Lower leg skin (tissue), 4 donors: Measurements from ENCODE around the gene NBAS. TPM values are rescaled to one million over a fixed set of nuclear protein-coding genes. Genes with fewer than 3 reads are reported as not detected.

ENCODE experiments used
- DNase-seq, 2 donors: peaks; one replicate each; pipeline ENCODE4 v3.0.0-alpha.2; 2019; ENCODE audit warnings: low spot score in 2 of 2
- H3K4me3 ChIP-seq: fragments of 200-600 bp; sonication (generic); 2 replicates; pipeline ENCODE4 v1.5.1; 2017; ENCODE audit warnings: mild to moderate bottlenecking, low read depth; ENCODE audit not compliant: poor library complexity, severe bottlenecking
- CTCF ChIP-seq, 3 donors: fragments of 450-650 bp; IDR thresholded peaks; one replicate each; pipeline ENCODE4 v1.5.1; 2016; ENCODE audit warnings: antibody characterized with exemption in 3 of 3, mild to moderate bottlenecking in 3 of 3, moderate library complexity in 2 of 3
- POLR2A ChIP-seq, 2 donors: fragments of 450-650 bp; IDR thresholded peaks; one replicate each; pipeline ENCODE4 v1.6.1; 2016 to 2017; ENCODE audit warnings: antibody characterized with exemption in 2 of 2, mild to moderate bottlenecking in 1 of 2, moderate library complexity in 1 of 2
- WGBS, 2 donors: methylation state at CpG; one replicate each; pipeline ENCODE4 v1.1.5; 2018; 5-methylcytosine and 5-hydroxymethylcytosine counted together
- intact Hi-C: fragments of 100-400 bp; cut with DNase I; formaldehyde crosslinking; loops from one replicate; pipeline ENCODE4 v1.15.0; 2023; ENCODE audit warnings: low total_unique reads
- total RNA-seq, 4 donors: library from RNA; depleted of rRNA; stranded (reverse); fragments of >200 nt; gene quantifications; one replicate each; pipeline ENCODE4 v1.1.0, GENCODE V29; 2016

Gene NBAS
- total RNA-seq, 4 donors from 2014 or later = 26.6 to 40.2 (median 38.3) TPM

DNA sequence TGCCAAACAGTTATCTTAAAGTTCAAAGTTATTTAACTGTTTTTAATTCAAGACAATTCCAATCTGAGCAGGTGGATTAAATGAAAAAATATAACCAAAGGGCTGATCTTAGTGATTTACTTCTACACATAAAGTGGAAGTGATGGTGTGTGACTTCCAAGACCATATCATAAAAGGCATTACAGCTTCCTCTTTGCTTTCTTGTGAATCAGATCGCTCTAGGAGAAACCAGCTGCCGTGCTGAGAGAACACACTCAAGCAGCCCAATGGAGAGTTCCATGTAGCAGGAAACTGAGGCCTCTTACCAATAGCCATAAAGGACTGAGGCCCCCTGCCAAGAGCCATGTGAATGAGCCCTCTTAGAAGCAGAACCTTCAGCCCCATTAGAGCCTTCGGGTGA is 197.4 kb downstream of the NBAS start:
- TF ChIP-seq POLR2A (IDR thresholded peaks at IDR 0.05) (no peak), CTCF (IDR thresholded peaks at IDR 0.05) (no peak)
- WGBS, 2 donors = 83 to 92% methylated on average over 3 of the region's 3 CpGs
- H3K4me3 ChIP-seq = no peak overlapping the region
- no peak for DNase-seq
- intact Hi-C loops = no loop called here

DNA sequence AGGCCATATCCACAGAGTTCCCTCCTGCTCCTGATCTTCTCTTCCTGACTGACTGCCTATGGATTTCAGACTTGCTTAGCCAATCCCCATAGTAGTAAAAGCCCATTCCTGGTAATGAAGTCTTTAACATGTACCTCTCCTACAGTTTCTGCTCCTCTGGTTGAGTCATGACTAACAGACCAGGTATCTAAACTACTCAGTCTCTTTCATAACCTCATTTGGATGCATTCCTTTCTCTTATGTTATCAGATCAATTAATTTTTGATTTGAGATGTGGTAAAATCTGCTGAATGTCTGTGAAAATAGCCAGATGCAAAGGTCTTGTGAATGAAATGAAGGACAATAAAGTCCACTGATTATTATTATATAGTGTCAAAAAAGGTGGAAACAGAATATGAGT is 198.0 kb downstream of the NBAS start:
- DNase-seq = no peak
- no peak for TF ChIP-seq POLR2A (IDR thresholded peaks at IDR 0.05)
- no peak for TF ChIP-seq CTCF (IDR thresholded peaks at IDR 0.05)
- intact Hi-C loops = no loop called here
- no peak overlapping the region for H3K4me3 ChIP-seq

GRCh38 chr2:15359716-15360531 is 201.2 kb downstream of the NBAS start:
- no peak for DNase-seq
- H3K4me3 ChIP-seq = no peak overlapping the region
- 96% methylated on average over 5 of the region's 5 CpGs for WGBS, 2 donors
- intact Hi-C loops = no loop called here
- TF ChIP-seq POLR2A (IDR thresholded peaks at IDR 0.05) (no peak), CTCF (IDR thresholded peaks at IDR 0.05) (no peak)

DNA sequence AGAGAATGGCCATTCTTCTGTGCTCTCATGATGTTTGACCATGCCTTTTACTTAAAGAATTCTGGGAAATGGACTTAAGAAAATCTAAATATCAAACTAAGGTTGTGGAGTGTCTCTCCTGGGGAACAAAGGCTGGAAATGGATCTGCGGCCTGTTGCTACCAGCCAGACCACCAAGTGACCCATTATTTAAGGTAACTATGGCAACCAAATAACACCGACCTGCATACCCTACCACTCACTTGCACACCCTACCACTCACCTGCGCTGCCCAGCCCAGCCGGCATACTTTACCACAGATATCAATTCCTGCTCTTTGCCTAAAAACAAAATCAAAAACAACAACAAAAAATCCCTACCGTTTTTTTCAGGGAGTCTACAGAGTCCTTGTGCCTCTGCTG is 203.2 kb downstream of the NBAS start:
- TF ChIP-seq CTCF (IDR thresholded peaks at IDR 0.05) (no peak), POLR2A (IDR thresholded peaks at IDR 0.05) (no peak)
- DNase-seq = no peak
- H3K4me3 ChIP-seq = no peak overlapping the region
- WGBS, 2 donors = 78 to 87% methylated on average over 5 of the region's 5 CpGs
- intact Hi-C loops = no loop called here

- no peak overlapping the region for H3K4me3 ChIP-seq
- WGBS, 2 donors = 97 to 98% methylated on average over 1 of the region's 1 CpG
- intact Hi-C loops = no loop called here
- TF ChIP-seq CTCF (IDR thresholded peaks at IDR 0.05) = no peak
- no peak for DNase-seq
These were observed 203.9 kb downstream of the NBAS start for GRCh38 chr2:15357186-15357585.

DNA sequence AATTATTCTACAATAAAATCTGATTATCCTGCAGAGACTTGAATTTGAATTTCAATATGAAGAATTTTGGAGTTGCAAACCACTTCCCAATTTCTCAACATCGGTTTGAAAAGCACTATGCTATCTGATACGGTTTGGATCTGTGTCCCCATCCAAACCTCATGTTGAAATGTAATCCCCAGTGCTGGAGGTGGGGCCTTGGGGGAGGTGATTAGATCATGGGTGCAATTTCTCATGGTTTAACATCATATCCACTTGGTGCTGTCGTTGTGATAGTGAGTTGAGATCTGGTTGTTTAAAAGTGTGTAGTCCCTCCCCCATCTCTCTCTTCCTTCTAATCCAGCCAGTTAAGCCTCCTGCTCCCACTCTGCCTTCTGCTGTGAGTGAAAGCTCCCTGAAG is 205.7 kb downstream of the NBAS start:
- no peak overlapping the region for H3K4me3 ChIP-seq
- WGBS, 2 donors = 70 to 78% methylated on average over 3 of the region's 3 CpGs
- TF ChIP-seq CTCF (IDR thresholded peaks at IDR 0.05) (no peak), POLR2A (IDR thresholded peaks at IDR 0.05) (no peak)
- DNase-seq = no peak
- intact Hi-C loops = no loop called here
